ENCODE data around the gene YJEFN3.
A peak's percentile ranks its signal among the peaks of the same experiment; 100 is the strongest.

Gene YJEFN3

GRCh38 chr19:19528721-19529490 is at the start of gene YJEFN3:
Gene YJEFN3 (plus strand): TSS chr19:19528911. CDS start chr19:19528933, 22 bp downstream.
- no peak for DNase-seq (ENCODE audit: low read depth in 2 of 2)

- DNase-seq (ENCODE audit: low read depth in 2 of 2), result no peak
These were observed 48.0 kb upstream of the YJEFN3 start for GRCh38 chr19:19480688-19481087.

- DNase-seq (ENCODE audit: low read depth in 2 of 2), result no peak
These were observed 45.7 kb upstream of the YJEFN3 start for GRCh38 chr19:19482809-19483596.

- DNase-seq (ENCODE audit: low read depth in 2 of 2), result no peak
These were observed 43.3 kb upstream of the YJEFN3 start for GRCh38 chr19:19485161-19485997.

- no peak for DNase-seq (ENCODE audit: low read depth in 2 of 2)
These were observed 42.8 kb upstream of the YJEFN3 start for GRCh38 chr19:19485998-19486290.

GRCh38 chr19:19486343-19487076 is 42.2 kb upstream of the YJEFN3 start:
- DNase-seq (ENCODE audit: low read depth in 2 of 2), result no peak

- no peak for DNase-seq (ENCODE audit: low read depth in 2 of 2)
These were observed 41.4 kb upstream of the YJEFN3 start for GRCh38 chr19:19487077-19487949.

GRCh38 chr19:19487950-19488874 is 40.5 kb upstream of the YJEFN3 start:
- no peak for DNase-seq (ENCODE audit: low read depth in 2 of 2)

- DNase-seq (ENCODE audit: low read depth in 2 of 2), result peak; percentile 45 to 77
These were observed 39.6 kb upstream of the YJEFN3 start for GRCh38 chr19:19488875-19489690.

GRCh38 chr19:19489804-19490204 is 38.9 kb upstream of the YJEFN3 start:
- no peak for DNase-seq (ENCODE audit: low read depth in 2 of 2)

- peak; percentile 53 to 69 for DNase-seq (ENCODE audit: low read depth in 2 of 2)
These were observed 38.3 kb upstream of the YJEFN3 start for GRCh38 chr19:19490214-19490968.

GRCh38 chr19:19491321-19492025 is 37.2 kb upstream of the YJEFN3 start:
- DNase-seq (ENCODE audit: low read depth in 2 of 2), result no peak

GRCh38 chr19:19492026-19492610 is 36.6 kb upstream of the YJEFN3 start:
- DNase-seq (ENCODE audit: low read depth in 2 of 2), result no peak

- DNase-seq (ENCODE audit: low read depth in 2 of 2), result no peak
These were observed 34.7 kb upstream of the YJEFN3 start for GRCh38 chr19:19493841-19494546.

- no peak for DNase-seq (ENCODE audit: low read depth in 2 of 2)
These were observed 32.8 kb upstream of the YJEFN3 start for GRCh38 chr19:19495614-19496603.
